K562 (cell line): ENCODE measurements around the gene FIBP. TPM values are rescaled to one million over a fixed set of nuclear protein-coding genes. Genes with fewer than 3 reads are reported as not detected.

Source experiments
- FOXK2 ChIP-seq, 2 experiments: fragments of 450-650 bp; IDR thresholded peaks in 1 of 2; conservative IDR thresholded peaks in 1 of 2; 2 replicates each; pipeline ENCODE4 v1.6.1; 2016; ENCODE audit warnings: low read depth in 2 of 2, mild to moderate bottlenecking in 1 of 2
- GTF2E2 ChIP-seq: fragments of 200-800 bp; sonication (Bioruptor generic); IDR thresholded peaks from 2 replicates; pipeline ENCODE4 v1.6.1; 2016; ENCODE audit warnings: missing genetic modification characterization, missing compliant biosample characterization
- GTF2F1 ChIP-seq: IDR thresholded peaks from 2 replicates; pipeline ENCODE4 v1.6.1; 2011; ENCODE audit warnings: low read depth, low read length, improper control_type of control experiment
- HNRNPL ChIP-seq: fragments of 200-400 bp; formaldehyde crosslinking; IDR thresholded peaks from 2 replicates; pipeline ENCODE4 v1.6.1; 2017; ENCODE audit warnings: low read depth, mild to moderate bottlenecking, low read length
- POLR2AphosphoS5 ChIP-seq: IDR thresholded peaks from 2 replicates; pipeline ENCODE4 v1.6.1; 2011; ENCODE audit warnings: mild to moderate bottlenecking, low read depth, low read length, moderate library complexity; ENCODE audit not compliant: control insufficient read depth, insufficient read depth
- POLR2G ChIP-seq: fragments of 200-400 bp; formaldehyde crosslinking; IDR thresholded peaks from 2 replicates; pipeline ENCODE4 v1.6.1; 2017; ENCODE audit warnings: low read depth, mild to moderate bottlenecking, antibody characterized with exemption, low read length, moderate library complexity
- PRMT5 ChIP-seq: sonication (generic); formaldehyde crosslinking; IDR thresholded peaks from 2 replicates; pipeline ENCODE4 v1.5.0; 2020; ENCODE audit warnings: missing genetic modification reagents
- RBM14 ChIP-seq: fragments of 200-400 bp; formaldehyde crosslinking; IDR thresholded peaks from 2 replicates; pipeline ENCODE4 v1.6.1; 2018; ENCODE audit warnings: low read depth, mild to moderate bottlenecking, low read length, moderate library complexity, borderline replicate concordance; ENCODE audit not compliant: insufficient read depth
- ZNF224 ChIP-seq: sonication (generic); formaldehyde crosslinking; IDR thresholded peaks from 2 replicates; pipeline ENCODE4 v1.8.0; 2022; ENCODE audit warnings: mild to moderate bottlenecking, missing genetic modification reagents
- polyA plus RNA-seq, 8 experiments: library from polyadenylated mRNA; depleted of rRNA in 4 of 8; stranded (reverse) in 5 of 8; unstranded in 3 of 8; fragments of >200 nt; fragmentation: Nextera tagmentation in 2 of 8; fragmentation: Illumina TruSeq in 1 of 8; extraction: Ambion mirVana in 2 of 8; extraction: Trizol in 1 of 8; gene quantifications; 2 replicates each; pipeline versions ENCODE4 v1.2.1 to v1.2.3, GENCODE V29; 2011 to 2014; ENCODE audit warnings: inconsistent platforms in 1 of 8, missing spikeins in 1 of 8
- total RNA-seq, 7 experiments: library from RNA; depleted of rRNA in 6 of 7; stranded (reverse); fragments of >200 nt in 6 of 7; fragmentation: Illumina TruSeq in 2 of 7; extraction: Trizol in 2 of 7; gene quantifications; 2 replicates each; pipeline versions ENCODE4 v1.2.1 to v1.2.3, GENCODE V29; 2011 to 2021; ENCODE audit warnings: low replicate concordance in 1 of 7
- TF ChIP-seq, protein P1 (sequence below): fragments of 250-450 bp; sonication (Bioruptor Pico); IDR thresholded peaks from 2 replicates; pipeline ENCODE4 v1.4.0; 2020
- TF ChIP-seq, protein P2 (sequence below): fragments of 450-650 bp; IDR thresholded peaks from 2 replicates; pipeline ENCODE4 v1.6.1; 2016; ENCODE audit warnings: low read depth, mild to moderate bottlenecking, moderate library complexity
- TF ChIP-seq, protein P3 (sequence below), 2 experiments: fragments of 450-650 bp in 1 of 2; IDR thresholded peaks; 2 replicates each; pipeline ENCODE4 v1.6.1; 2011 to 2017; ENCODE audit warnings: low read depth in 2 of 2, antibody characterized with exemption in 1 of 2, borderline replicate concordance in 1 of 2, low read length in 1 of 2, mild to moderate bottlenecking in 1 of 2, mixed read lengths in 1 of 2; ENCODE audit not compliant: control insufficient read depth in 1 of 2
- TF ChIP-seq, protein P4 (sequence below): fragments of 150-350 bp; conservative IDR thresholded peaks from 2 replicates; pipeline ENCODE4 v1.6.1; 2014; ENCODE audit warnings: low read length

FIBP gene
- total and polyA plus RNA-seq, 9 of the 15 experiments (the other 6 are each of a cell fraction or from before 2014, with no cell fraction given) = 41.2 to 79.2 (median 48.6) TPM

DNA sequence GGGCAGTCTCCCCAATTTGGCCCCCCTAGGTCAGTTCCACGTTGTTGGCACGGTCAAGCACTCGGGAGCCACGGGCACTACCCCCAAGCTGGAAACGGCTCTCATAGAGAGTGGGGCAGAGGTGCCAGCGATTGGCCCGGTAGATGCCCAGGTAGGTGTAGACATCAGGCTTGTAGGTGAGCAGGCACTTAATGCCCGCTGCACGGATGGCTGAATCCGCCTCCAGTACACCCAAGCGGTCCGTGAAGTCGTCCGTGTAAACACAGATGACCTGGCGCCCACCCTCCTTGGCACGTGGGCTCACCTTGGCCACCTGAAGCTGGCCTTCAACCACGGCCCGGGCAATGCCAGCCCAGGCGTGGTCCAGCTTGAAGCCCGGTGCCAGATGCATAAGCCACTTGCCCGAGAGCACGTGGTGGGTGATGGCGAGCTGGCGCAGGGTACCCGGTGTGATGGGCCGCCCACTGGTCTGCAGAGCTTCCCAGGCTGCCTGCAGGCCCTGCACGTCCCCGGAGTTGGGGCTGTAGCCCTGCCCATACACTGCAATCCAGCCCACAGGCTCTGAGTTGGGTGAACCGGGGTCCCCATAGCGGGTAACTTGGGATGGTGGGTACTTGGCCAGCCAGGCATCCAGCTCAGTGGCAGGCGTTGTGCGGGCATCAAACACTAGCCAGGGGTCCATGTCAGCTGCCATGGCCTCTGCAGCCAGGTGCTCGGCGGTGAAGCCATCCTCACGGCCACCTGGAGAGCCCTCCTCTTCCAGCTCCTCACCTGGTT, 29.4 kb upstream of the FIBP start (continued):
- TF ChIP-seq, protein P1, sequence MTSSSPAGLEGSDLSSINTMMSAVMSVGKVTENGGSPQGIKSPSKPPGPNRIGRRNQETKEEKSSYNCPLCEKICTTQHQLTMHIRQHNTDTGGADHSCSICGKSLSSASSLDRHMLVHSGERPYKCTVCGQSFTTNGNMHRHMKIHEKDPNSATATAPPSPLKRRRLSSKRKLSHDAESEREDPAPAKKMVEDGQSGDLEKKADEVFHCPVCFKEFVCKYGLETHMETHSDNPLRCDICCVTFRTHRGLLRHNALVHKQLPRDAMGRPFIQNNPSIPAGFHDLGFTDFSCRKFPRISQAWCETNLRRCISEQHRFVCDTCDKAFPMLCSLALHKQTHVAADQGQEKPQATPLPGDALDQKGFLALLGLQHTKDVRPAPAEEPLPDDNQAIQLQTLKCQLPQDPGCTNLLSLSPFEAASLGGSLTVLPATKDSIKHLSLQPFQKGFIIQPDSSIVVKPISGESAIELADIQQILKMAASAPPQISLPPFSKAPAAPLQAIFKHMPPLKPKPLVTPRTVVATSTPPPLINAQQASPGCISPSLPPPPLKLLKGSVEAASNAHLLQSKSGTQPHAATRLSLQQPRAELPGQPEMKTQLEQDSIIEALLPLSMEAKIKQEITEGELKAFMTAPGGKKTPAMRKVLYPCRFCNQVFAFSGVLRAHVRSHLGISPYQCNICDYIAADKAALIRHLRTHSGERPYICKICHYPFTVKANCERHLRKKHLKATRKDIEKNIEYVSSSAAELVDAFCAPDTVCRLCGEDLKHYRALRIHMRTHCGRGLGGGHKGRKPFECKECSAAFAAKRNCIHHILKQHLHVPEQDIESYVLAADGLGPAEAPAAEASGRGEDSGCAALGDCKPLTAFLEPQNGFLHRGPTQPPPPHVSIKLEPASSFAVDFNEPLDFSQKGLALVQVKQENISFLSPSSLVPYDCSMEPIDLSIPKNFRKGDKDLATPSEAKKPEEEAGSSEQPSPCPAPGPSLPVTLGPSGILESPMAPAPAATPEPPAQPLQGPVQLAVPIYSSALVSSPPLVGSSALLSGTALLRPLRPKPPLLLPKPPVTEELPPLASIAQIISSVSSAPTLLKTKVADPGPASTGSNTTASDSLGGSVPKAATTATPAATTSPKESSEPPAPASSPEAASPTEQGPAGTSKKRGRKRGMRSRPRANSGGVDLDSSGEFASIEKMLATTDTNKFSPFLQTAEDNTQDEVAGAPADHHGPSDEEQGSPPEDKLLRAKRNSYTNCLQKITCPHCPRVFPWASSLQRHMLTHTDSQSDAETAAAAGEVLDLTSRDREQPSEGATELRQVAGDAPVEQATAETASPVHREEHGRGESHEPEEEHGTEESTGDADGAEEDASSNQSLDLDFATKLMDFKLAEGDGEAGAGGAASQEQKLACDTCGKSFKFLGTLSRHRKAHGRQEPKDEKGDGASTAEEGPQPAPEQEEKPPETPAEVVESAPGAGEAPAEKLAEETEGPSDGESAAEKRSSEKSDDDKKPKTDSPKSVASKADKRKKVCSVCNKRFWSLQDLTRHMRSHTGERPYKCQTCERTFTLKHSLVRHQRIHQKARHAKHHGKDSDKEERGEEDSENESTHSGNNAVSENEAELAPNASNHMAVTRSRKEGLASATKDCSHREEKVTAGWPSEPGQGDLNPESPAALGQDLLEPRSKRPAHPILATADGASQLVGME (CRISPR knock-in tag) = no peak
- 0 out of 2 replicates have a peak, but pooled peaks have one; percentile 7 for TF ChIP-seq GTF2E2 (tag)
- TF ChIP-seq POLR2AphosphoS5 = no peak
- TF ChIP-seq, protein P2, sequence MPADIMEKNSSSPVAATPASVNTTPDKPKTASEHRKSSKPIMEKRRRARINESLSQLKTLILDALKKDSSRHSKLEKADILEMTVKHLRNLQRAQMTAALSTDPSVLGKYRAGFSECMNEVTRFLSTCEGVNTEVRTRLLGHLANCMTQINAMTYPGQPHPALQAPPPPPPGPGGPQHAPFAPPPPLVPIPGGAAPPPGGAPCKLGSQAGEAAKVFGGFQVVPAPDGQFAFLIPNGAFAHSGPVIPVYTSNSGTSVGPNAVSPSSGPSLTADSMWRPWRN = no peak
- TF ChIP-seq, protein P3, sequence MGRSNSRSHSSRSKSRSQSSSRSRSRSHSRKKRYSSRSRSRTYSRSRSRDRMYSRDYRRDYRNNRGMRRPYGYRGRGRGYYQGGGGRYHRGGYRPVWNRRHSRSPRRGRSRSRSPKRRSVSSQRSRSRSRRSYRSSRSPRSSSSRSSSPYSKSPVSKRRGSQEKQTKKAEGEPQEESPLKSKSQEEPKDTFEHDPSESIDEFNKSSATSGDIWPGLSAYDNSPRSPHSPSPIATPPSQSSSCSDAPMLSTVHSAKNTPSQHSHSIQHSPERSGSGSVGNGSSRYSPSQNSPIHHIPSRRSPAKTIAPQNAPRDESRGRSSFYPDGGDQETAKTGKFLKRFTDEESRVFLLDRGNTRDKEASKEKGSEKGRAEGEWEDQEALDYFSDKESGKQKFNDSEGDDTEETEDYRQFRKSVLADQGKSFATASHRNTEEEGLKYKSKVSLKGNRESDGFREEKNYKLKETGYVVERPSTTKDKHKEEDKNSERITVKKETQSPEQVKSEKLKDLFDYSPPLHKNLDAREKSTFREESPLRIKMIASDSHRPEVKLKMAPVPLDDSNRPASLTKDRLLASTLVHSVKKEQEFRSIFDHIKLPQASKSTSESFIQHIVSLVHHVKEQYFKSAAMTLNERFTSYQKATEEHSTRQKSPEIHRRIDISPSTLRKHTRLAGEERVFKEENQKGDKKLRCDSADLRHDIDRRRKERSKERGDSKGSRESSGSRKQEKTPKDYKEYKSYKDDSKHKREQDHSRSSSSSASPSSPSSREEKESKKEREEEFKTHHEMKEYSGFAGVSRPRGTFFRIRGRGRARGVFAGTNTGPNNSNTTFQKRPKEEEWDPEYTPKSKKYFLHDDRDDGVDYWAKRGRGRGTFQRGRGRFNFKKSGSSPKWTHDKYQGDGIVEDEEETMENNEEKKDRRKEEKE (IDR thresholded peaks at IDR 0.05; ENCODE audit: borderline replicate concordance in 1 of 2, control insufficient read depth in 1 of 2, low read depth in 2 of 2, low read length in 1 of 2) = no peak
- TF ChIP-seq FOXK2 (conservative IDR thresholded peaks at IDR 0.05 in 1 of 2, IDR thresholded peaks at IDR 0.05 in 1 of 2; ENCODE audit: low read depth in 2 of 2) = no peak
- no peak for TF ChIP-seq ZNF224 (CRISPR knock-in tag)
- no peak for TF ChIP-seq PRMT5 (CRISPR knock-in tag)
- 0 out of 2 replicates have a peak, but pooled peaks have one; percentile 82 for TF ChIP-seq RBM14
- TF ChIP-seq, protein P4, sequence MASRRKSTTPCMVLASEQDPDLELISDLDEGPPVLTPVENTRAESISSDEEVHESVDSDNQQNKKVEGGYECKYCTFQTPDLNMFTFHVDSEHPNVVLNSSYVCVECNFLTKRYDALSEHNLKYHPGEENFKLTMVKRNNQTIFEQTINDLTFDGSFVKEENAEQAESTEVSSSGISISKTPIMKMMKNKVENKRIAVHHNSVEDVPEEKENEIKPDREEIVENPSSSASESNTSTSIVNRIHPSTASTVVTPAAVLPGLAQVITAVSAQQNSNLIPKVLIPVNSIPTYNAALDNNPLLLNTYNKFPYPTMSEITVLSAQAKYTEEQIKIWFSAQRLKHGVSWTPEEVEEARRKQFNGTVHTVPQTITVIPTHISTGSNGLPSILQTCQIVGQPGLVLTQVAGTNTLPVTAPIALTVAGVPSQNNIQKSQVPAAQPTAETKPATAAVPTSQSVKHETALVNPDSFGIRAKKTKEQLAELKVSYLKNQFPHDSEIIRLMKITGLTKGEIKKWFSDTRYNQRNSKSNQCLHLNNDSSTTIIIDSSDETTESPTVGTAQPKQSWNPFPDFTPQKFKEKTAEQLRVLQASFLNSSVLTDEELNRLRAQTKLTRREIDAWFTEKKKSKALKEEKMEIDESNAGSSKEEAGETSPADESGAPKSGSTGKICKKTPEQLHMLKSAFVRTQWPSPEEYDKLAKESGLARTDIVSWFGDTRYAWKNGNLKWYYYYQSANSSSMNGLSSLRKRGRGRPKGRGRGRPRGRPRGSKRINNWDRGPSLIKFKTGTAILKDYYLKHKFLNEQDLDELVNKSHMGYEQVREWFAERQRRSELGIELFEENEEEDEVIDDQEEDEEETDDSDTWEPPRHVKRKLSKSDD = no peak
- peak; percentile 70 for TF ChIP-seq POLR2G
- peak; percentile 89; the same call in 1 of the 2 replicates for TF ChIP-seq HNRNPL
- no peak for TF ChIP-seq GTF2F1
